GM13977 (cell line): Measurements from ENCODE around the gene OPN4.

Experiments used
- DNase-seq: peaks from one replicate; pipeline ENCODE4 v3.0.0; 2012; ENCODE audit warnings: low spot score
- in situ Hi-C: fragments of 300-500 bp; cut with MboI; formaldehyde crosslinking; loops from one replicate; pipeline ENCODE4 v1.12.0; 2022; ENCODE audit warnings: low sequenced_read_pairs, low pct_unique_long_range_greater_than_20kb, mixed read lengths, inconsistent platforms; ENCODE audit not compliant: unreplicated experiment
- TF ChIP-seq, protein P1 (sequence below): IDR thresholded peaks from 2 replicates; pipeline ENCODE4 v1.5.1; 2012; ENCODE audit warnings: mild to moderate bottlenecking, control low read depth; ENCODE audit not compliant: insufficient read depth; ENCODE audit errors: extremely low read depth, missing control alignments

Gene OPN4

DNA sequence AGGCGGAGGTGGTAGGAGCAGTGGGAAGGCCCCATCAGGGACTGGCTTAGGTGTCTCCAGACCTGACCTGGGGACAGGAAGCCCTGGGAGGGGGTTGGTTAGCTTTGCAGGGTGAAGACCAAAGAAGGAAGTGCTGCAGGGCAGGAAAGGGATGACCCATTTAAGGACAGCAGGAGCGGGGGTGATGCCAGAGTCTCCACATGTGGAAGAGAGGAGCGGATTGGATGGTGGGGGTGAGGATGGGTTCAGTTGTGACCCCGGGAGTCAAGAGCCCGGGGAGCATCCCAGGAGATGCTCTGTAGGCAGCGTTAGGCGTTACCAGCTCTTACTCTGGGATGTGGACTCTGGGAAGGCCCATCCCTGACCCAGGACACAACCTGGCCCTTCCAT, 10.9 kb downstream of the OPN4 start:
- in situ Hi-C loops = no loop called here
- TF ChIP-seq, protein P1, sequence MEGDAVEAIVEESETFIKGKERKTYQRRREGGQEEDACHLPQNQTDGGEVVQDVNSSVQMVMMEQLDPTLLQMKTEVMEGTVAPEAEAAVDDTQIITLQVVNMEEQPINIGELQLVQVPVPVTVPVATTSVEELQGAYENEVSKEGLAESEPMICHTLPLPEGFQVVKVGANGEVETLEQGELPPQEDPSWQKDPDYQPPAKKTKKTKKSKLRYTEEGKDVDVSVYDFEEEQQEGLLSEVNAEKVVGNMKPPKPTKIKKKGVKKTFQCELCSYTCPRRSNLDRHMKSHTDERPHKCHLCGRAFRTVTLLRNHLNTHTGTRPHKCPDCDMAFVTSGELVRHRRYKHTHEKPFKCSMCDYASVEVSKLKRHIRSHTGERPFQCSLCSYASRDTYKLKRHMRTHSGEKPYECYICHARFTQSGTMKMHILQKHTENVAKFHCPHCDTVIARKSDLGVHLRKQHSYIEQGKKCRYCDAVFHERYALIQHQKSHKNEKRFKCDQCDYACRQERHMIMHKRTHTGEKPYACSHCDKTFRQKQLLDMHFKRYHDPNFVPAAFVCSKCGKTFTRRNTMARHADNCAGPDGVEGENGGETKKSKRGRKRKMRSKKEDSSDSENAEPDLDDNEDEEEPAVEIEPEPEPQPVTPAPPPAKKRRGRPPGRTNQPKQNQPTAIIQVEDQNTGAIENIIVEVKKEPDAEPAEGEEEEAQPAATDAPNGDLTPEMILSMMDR = no peak
- no peak for DNase-seq

GRCh38 chr10:86665868-86666267, 11.5 kb downstream of the OPN4 start:
- TF ChIP-seq, protein P1 = no peak
- no peak for DNase-seq
- in situ Hi-C loops = no loop called here

DNA sequence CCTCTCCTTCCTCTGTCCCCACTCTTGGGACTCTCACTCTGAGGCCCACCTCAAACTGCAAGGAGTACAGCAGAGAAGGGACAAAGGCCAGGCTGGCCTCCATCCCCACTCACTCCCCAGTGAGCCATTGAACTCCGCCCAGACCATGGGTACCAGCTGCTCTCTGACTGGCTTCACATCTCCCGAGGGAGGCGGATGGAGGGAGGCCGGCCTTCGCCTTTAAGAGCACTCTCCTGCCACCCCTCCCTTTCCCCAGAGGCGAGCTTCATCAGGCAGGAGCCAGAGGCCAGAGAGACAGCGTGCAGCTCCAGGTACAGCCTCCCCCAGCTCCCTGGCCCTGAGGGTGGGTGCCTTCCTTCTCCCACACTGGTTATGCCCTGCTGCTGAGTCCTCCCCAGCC, 12.2 kb downstream of the OPN4 start:
- TF ChIP-seq, protein P1 = no peak
- no peak for DNase-seq
- in situ Hi-C loops = no loop called here

DNA sequence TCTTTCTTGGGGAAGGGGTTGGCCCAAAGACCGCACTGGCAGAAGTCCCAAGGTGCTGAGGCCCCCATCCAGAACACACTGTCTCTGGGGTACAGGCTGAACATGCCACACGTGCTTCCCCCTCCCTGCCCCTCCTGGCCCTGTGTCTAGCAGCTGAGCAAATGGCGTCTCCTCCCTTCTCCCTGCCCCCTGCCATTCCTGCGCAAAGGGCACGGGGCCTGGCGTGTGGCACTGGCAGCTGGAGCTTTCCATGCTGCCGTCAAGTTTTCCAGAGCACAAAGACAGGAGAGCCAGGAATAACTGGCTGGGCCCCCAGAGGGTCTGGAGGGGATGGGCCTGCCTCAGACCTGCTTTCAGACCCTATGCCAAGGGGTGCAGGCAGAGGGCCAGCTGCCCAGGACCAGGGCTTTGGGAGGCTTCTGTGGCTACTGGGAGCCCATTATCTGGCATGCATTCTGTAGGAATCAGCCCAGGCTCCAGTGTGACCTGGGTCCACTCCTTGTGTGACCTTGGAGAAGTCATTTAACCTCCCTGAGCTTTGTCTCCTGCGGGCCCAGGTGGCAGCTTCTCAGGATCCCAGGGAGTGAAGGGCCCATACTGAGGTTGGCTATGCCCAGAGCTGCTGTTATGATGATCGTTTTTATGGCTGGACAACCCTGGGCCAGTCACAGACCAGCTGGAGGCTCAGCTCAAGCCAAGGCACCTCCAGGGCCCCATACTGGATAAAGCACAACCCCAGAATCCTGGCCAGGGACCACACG, 13.3 kb downstream of the OPN4 start:
- in situ Hi-C loops = no loop called here
- TF ChIP-seq, protein P1 = no peak

DNA sequence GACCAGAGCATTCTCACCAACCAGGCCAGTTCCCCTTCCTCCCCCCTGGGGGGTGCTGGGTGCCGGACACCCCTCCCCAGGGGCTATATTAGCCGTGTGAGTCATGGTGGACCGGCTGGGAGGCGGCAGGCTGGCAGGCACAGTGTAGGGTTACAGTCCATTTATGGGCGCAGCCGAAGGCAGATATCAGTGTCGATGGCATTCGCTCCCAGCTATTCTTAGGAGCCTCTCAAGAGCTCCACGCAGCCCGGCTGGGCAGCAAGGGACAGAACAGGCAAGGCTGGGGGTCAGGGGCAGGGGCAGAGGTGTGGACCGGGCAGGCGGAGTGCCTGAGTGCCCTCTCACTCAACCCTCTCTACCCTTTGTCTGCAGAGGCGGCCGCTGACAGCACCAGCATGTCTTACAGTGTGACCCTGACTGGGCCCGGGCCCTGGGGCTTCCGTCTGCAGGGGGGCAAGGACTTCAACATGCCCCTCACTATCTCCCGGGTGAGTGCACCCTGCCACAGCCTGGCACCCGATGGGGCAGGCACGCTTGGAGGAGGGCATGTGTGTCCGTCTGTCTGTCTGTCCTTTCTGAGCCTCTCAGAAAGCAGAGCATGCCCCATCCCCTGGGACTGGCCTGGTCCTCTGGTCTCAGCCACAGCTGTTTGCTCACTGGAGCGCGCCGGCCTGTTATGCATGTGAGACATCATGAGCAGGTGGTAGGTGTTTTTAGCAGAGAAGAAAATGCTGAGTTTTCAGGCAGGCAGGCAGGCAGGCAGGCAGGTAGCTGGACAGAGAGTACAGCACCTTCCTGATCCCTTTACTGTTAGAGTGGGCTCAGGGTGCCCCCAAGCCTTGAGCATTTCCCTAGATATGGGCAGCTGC, 14.2 kb downstream of the OPN4 start, which contains the start of gene LDB3:
Gene LDB3 (plus strand): TSS at position 215 of the 869 bp plus-strand sequence. CDS start 181 bp downstream, at position 396.
- in situ Hi-C loops = no loop called here
- TF ChIP-seq, protein P1 = no peak
- peak; percentile 62 for DNase-seq

More for the DNA sequence above, 13.3 kb downstream of the OPN4 start:
- DNase-seq = no peak

DNA sequence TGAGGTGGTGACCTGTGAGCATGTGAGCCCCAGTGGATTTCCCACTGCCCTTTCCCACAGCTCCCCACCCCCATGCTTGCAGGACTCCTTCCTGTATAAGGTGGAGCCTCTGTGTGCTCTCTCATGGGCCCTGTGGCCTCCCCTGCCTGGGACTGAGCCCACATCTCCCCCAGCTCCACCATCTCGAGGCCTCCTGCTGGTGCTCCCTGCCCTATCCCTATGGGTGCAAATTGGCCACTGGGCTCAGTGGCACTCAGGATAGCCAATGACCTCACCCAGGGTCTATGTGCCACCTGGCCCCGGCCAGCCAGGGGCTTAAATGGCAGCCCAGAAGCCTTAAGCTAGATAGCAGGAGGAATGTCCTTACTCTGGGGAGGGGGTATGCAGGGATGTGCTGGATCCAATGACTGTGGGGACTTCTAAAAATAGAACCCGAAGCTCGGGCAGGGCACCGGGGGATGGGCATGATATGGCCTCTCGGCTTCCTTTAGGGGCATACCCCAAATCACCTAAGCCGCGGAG, 16.0 kb downstream of the OPN4 start:
- in situ Hi-C loops = no loop called here
- TF ChIP-seq, protein P1 = no peak
- no peak for DNase-seq
